CD4-positive, alpha-beta T cell treated with Interleukin-17A for 4 hours (primary cell): Measurements from ENCODE around the gene RHOBTB3.
"Not testable (repeated sequence)": the region's sequence is repeated elsewhere in the genome, so short reads cannot be mapped to it uniquely, and the experiment has no call there.

Experiments
- DNase-seq: peaks from one replicate; pipeline ENCODE4 v3.0.0-alpha.2; 2020; ENCODE audit warnings: mixed read lengths

Gene RHOBTB3

DNA sequence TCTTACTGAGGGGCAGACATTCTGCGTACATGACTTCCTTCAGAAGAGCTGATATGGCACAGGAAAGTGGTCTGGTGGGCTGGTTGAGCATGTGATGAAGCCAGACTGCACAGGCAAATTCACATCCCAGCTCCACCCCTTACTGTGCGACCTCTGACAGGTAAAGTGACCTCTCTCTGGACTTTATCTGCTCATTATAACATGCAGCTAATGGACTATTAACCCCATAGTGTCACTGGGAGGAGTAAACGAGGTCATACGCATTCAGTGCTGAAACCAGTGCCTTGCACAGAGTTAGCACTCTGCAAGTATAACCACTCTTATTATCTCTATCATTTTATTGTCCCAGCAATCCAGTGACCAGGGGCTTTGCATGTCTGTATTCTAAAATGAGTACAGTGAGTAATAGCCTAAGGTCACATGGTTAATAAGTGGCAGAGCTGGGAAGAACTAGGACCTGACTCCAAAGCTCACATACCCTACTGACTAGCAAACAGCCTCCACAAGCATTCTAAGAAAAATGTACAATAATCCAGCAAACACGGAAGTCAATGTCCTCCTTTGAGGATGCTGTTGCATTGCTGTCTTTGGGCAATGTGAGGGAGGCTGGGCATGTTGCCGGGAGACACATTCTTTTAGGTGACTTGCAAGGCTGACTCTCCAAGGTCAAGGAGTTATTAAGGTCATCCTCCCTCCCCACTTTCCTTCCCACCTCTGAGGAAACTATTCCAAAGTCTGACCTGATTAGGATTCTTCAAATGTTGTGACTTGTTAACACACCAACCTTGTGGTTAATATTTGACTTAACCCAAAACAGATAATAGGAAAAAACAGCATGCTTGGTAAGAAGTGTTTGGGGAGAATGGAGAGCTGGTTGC, 72.4 kb downstream of the RHOBTB3 start:
- DNase-seq, result no peak

DNA sequence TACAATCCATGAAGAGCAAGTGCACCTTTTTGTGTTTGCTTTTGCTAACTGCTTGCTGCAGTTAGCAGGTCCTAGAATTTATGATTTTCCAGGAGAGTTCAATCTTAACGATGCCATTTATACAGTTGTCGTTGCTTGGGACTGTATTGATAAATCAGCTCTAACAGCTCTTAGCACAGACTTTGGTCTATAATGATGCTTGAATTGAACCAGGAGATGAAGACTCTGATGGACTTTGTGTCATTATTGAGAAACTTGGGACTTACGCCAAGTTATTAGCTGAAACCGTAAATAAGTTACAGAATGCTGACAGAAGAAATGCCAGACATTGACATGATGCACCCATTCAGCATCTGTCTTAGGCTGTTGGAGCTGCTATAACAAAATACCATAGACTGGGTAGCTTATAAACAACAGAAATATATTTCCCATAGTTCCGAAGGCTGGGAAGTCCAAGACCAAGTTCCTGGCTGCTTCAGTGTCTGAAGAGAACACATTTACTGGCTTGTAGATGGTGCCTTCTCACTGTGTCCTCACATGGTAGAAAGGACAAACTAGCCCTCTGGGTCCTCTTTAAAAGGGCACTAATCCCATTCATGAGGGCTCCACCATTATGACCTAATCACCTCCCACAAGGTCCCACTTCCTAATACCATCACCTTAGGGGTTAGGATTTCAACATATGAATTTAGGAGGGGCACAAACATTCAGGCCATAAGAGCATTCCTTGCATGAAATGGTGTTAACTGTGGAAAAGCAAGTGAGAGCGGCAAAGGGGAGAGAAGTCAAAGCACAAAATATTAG, 73.8 kb downstream of the RHOBTB3 start:
- no peak for DNase-seq

DNA sequence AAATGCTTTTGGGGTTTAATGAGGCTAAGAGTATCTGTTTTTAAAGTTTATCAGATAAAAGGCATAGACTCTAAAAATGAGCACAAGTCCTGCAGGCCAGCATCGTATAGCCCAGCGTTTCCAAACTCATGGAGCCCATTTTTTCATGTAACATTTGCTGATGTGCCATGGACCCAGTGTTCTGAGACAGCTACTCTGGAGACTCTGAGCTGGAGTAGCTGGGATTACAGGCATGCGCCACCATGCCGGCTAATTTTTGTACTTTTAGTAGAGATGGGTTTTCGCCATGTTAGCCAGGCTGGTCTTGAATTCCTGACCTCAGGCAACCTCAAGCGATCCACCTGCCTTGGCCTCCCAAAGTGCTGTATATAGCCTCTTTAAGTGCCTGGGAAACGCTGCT, 75.6 kb downstream of the RHOBTB3 start:
- DNase-seq, result no peak

DNA sequence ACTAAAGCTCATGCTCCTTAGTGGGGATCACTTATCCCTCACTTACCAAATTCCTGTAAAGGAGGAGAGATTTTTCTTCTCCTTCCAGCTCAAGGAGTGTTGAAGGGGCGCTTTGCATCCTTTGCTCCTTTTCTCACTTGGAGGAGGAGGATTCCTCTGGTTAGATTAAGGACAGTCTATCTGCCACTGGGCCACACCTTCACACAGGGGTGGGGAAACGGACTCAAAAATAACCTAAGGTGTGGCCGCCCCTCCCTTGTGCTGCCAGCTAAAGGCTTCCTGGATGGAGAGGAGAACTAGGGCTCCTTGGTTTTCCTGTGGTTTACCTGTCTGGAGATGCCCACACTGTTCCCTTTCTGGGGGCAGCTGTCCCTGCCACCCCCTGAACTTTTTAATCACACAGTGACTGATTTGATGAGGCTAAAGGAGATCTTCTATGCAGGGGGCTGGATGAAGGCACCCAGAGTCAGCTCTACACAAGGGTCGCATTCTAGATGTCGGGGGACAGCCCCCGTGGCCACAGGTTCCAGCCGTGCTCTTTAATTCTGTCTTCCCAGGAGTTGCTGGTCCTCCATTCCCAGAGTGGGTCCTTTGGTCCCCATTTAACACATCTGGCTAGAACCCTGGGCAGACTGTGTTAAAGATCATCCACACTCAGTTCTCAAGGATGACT, 77.0 kb downstream of the RHOBTB3 start:
- no peak for DNase-seq

DNA sequence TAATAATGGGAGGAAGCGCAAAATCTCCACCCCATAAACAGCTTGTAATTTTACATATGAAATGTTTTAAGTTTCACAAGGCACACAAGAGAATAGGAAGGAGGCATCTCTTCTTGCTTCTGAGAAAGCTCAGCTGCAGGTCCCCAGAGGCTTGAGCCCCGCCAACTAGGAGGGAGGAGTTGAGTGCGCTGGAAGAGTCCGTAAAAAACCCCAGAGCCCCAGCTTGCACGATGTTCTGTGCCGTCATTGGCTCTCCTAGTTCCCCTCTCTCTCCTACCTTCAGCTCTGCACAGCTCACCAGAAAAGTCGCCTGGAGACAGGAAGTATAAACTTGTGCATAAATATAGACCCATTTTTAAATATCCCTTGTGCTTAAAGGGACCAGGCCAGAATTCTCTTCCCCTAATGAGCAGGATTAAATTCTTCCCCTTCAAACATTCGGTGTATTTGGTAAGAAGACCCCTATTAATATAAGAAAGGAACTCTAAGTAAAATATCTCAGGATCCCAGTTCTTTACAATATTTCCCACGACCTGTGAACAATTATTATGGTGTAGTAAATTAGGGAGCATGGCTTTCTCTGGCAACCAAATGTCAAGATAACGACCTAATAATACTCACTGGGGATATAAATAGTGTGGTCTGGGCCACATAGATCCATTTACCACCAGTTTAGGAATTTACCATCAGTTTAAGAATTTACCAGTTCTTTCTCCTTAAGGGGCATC, 77.7 kb downstream of the RHOBTB3 start:
- peak; percentile 82 for DNase-seq

DNA sequence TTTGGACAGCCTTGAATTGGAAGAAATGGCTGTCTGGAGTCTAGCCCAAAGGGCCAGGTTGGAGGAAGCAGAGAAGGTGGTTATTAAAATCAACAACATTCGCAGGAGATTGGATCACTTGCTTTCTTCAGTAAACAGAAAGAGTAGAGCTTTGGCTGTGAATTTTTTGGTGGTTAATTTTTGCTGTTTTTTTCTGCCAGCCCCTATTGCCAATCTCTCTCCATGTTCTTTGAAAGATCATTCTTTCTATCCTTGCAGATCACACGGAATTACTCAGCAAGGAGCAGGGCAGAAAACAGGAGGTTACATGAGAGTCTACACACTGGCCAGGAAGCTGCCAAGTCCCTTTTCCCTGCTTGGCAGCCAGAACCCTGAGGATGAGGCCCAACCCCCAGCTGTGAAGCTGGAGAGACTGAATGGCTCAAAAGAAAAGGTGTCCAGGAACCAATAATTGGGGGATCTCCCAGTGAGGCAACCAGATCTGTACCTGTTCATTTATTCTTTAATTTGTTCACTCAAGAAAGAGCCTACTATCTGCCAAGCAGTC, 78.4 kb downstream of the RHOBTB3 start:
- DNase-seq, result no peak

DNA sequence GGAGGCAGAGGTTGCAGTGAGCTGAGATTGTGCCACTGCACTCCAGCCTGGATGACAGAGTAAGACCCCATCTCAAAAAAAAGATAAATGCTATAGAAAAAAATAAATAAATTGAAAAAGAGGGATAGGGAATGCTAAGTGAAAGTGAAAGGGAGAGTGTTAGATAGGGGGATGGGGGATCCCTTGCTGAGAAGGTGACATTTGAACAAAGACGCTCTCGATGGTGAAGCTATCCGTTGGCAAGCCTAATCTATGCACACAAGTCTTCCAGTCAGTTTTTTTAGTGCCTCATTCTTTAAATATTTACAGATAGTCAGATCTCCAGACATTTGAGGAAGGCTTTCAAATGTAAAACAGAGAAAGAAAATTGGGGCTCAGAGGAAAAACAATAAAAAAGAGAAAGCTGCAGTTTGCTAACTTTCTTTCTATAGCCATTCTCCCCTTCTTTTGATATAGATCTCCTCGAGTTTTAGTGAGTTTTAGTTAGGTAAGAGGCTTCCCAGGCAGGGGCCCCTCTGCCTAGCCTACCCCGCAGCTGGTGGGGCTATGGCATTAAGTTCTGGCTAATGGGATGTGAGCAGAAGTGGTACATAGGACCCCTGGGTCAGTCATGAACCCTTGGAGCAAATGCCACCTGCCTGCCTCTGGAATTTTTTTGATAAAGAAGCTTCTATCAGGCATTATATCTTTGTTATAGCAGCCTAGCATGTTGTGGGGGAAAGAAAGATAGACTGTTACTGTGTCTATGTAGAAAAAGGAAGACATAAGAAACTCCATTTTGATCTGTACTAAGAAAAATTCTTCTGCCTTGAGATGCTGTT, 79.4 kb downstream of the RHOBTB3 start:
- peak; percentile 25 for DNase-seq

DNA sequence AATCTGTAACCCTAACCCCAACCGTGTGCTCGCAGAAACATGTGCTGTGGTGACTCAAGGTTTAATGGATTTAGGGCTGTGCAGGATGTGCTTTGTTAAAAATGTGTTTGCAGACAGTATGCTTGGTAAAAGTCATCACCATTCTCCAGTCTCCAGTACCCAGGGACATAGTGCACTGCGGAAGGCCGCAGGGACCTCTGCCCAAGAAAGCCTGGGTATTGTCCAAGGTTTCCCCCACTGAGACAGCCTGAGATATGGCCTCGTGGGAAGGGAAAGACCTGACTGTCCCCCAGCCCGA, 79.9 kb downstream of the RHOBTB3 start:
- DNase-seq, result not testable (repeated sequence)

DNA sequence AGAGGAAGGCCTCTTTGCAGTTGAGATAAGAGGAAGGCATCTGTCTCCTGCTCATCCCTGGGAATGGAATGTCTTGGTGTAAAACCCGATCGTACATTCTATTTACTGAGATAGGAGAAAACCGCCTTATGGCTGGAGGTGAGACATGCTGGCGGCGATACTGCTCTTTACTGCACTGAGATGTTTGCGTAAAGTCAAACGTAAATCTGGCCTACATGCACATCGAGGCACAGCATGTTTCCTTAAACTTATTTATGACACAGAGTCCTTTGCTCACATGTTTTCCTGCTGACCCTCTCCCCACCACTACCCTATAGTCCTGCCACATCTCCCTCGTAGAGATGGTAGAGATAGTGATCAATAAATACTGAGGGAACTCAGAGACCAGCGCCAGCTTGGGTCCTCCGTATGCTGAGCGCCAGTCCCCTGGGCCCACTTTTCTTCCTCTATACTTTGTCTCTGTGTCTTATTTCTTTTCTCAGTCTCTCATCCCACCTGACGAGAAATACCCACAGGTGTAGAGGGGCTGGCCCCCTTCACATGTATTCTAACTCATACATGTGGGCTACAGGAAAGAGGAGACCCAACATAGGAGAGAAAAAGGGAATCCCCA, 80.4 kb downstream of the RHOBTB3 start:
- not testable (repeated sequence) for DNase-seq

DNA sequence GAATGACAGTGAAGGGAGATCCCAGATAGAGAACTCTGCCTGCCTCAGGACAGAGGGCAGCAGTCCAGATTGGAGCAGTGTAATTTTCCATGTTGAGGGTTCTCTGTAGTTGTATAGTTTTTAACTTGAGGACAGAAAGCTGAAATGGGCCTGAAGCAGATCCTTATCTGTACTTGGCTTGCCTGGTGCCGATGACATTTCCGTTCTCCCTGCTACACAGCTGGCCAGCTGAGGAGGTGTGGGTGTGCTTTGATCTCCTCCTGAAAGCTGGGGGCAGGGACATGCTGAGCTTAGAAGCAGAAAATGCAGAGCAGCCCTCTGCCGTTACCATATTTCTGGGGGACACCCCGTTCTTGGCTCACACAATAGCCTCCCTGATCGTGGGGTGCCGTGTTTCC, 80.9 kb downstream of the RHOBTB3 start:
- peak; percentile 46 for DNase-seq

DNA sequence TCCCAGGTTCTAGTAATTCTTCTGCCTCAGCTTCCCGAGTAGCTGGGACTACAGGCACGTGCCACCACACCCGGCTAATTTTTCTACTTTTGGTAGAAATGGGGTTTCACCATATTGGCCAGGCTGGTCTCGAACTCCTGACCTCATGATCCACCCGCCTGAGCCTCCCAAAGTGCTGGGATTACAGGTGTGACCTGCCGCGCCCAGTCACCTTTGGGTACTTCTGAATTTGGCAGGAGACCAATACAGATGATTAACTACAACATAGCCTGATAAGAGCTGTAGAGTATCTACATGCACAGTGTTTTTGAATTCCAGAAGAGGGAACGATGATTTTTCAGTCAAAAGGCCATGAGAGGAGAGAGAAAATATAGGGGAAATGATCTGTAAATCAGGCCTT, 81.9 kb downstream of the RHOBTB3 start:
- not testable (repeated sequence) for DNase-seq

DNA sequence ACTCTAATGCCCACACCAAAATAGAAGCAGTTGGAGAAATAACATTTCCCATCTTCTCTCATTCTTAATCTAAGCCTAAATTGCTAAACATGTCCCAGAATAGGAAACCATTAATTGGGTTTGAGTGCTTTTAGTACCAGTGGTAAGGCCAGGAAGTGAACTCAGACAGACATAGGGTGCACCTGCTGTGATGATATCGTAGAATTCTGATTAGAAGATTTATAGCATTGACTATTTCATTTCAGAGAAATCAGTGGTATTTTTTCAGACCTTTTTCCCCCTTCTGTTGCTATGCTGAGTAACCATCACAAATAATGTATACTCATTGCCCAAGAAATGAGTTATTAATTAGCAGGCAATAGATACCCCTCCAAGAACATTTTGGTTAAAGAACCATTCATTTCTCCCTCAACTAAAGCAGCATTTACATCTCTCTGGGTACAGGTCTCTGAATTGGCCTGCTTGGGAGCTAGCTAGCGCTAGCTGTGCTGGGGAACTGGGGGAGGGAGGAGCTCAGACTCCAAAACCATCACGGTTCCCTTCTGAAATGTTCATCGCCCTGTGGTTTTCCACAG, 84.1 kb downstream of the RHOBTB3 start:
- DNase-seq, result no peak

DNA sequence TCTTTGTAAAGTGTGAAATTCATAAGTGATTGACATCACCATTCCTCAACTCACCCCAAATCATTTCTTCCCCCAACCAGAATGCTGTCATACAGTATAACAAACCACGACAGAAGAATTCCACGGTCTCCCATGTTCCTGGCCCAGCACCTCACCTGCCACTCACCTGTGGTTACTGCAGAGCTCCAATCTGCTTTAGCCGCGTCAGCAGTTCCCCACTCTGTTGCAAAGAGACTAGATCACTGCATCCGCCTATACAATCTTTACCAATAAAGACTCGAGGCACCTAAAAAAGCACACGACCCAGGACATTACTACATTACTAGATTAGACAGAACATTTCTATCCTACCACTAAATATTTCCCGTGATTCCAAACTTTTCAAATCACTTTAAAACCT, 85.2 kb downstream of the RHOBTB3 start:
- no peak for DNase-seq

DNA sequence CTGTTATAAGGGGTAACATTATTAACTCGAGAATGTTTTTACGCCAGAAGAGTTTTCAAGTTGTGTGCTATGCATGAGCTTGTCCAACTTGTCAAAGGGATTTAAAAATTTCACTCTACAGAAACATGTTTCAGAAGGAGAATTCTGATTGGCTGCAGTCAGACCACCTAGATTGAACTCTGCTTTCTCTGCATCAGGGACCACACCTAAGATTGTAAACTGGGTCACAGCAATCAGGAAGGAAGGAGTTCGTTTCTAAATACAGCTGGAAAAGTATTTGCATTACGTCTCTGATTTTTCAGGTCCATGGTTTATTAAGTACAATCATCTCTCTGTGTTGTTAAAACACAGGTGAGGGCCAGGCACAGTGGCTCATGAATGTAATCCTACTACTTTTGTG, 85.6 kb downstream of the RHOBTB3 start:
- DNase-seq, result no peak

DNA sequence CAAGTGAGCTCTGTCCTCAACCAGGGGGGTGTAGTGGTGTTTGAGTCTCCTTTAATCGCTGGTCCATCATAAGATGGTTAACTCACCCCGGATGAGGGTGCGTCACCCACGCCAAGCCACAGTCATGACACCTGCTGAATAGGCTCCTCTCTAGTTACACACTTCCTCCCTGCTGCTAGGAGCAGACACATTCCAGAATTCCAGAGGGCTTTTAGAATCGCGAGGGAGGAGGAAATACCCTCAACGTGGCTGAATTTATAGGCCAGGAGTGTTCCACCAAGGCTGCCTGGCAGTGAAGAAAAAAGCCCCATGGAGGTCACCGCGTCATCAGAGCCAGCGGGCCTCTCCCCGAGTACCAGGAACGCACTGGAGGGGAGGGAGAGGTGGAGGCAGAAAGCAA, 86.3 kb downstream of the RHOBTB3 start:
- DNase-seq, result peak; percentile 60

DNA sequence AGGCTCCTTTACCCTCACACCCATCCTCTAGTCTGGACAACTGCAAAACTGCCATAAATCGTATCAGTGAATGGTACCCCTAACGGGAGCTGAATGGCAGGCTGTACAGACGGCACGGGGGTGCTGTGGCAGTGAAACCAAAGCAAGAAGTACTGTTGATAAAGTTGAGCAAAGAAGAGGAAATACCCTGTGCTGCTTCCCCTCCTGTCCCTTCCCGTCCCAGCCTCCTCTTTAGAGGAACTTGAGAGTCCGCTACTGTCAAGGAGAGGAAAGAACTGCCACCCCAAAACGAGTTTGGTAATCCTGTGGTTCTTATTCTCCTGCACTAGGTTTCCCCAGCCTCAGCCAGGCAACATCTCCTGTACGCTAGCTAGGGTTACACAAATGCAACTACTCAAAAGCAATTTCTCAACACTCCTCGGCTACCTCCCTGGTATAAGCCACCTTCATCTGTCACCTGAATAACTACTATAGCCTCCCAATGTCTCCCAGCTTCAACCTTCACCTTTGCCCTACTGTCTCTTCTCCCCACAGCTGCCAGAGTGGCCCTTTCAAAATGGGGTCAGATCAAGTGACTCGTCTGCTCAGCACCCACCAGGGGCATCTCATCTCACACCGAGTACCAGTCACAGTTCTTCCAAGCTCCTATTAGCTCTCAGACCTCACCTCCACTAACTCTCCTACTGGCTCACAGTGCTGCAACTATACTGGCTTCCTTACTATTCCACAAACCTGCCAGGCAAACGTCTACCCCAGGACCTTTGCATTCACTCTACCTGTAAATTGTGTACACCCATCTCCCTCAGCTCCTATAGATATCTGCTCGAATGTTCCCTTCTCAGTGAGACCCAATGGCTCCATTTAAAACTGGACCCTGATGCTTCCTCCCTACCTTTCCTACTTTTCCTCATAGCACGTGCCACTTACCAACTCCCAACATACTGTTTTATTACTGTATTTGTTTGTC, 87.3 kb downstream of the RHOBTB3 start:
- peak; percentile 39 for DNase-seq

DNA sequence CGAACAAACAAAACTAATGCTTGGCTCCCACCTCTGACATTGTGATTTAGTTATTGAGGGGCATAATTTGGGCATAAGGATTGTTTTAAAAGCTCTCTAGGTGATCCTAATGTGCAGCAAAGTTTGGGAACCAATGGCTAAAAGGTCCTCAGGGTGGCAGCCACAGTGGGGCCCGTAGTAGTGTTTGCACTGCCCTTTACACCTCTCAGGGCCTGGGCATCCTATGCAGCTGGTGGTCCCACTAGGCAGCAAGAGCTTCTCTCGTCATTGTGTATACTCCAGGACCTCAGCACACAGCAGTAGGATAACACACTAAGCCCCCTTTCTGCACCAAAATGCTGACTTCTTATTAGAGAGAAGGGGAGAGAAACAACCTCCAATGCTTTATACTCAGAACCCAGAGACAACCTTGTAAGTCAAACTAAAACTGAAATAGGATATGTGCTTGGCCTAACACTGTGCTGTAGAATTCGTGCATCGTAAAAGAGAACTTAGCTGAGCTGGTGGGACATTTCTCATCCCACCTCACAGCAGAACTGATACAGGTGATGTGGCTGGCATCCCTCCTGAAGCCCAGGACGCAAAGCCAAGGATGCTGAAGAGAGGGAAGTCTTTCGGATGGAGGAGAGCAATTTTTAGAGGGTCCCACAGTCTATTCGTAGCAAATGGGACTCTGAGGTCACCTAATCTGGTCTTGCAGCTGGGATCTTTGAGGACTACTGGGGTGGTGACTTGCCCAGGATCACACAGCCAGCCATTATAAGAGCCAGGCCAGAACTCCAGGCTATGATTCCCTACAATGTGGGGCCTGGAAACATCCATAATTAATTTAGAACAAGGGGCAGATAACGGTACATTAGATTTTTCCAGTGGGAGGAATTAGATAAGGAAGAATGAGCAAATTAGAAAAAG, 90.2 kb downstream of the RHOBTB3 start:
- DNase-seq, result no peak

DNA sequence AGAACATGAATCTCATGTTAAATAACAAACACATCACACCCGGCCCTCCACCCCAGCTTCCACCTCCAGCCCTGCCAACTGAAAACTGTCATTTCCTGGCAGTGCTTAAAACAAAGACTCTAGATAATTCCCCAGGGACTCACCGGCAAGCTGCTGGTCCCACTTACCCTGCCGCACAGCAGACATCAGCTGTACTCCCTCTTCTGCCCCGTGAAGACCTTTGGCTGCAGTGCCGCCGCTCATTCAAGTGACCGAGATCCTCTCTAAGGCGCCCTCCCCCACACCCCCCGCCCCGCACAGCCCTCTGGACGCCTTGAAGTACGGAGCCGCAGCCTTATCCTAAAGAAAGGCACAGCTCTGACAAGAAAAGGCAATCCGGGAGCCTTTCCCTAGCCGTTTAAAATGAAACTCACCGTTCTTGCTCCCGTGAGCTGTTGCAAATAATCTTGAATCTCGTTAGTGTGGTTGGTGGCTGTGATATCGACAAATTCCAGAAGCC, 91.0 kb downstream of the RHOBTB3 start:
- DNase-seq, result peak; percentile 57
